RPMI8226 (cell line): ENCODE measurements around the gene MBLAC2.

Experiments used
- DNase-seq: peaks from one replicate; pipeline ENCODE4 v3.0.0-alpha.2; 2015

The MBLAC2 gene

GRCh38 chr5:90446961-90447360 lies 27.6 kb downstream of the MBLAC2 start:
- DNase-seq = no peak

DNA sequence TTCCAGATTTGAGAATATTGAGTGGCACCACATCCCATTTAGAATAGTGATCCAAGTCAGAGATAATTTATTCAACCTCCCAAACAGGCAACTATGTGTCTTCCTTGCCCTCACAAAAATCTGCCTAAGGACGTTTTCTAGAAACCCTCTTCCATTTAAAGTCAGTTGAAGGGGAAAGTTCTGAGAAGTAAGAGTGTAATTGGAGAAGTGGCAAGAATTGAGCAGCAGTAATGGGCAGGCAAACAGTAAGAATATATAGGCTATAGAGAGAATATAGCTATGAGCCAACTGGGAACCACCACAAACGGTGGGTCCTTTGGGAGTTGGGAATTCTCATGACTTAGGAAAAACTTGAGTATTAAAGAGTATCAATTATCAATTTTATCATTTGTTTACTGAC lies 33.9 kb downstream of the MBLAC2 start:
- no peak for DNase-seq

- no peak for DNase-seq
Measured at GRCh38 chr5:90438100-90438499, 36.5 kb downstream of the MBLAC2 start.

DNA sequence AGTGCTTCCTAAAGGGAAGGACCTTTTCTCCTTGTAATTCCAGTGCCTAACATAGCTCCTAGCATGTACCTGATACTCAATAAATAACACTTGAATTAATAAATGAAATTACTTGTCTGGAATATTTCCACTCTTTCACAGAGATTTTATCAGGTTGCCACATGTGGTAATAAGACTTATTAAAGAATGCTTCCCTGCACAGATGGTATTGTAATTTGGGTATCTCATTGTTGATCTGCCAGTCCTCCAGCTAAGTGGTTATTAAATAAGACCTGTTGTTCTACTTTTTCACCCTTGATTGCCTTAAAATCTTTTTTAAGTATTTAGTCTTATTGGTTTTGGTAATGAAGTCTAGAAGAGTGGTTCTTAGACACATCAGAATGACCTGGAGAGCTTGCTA lies 36.9 kb downstream of the MBLAC2 start:
- no peak for DNase-seq

GRCh38 chr5:90434116-90434714 lies 40.4 kb downstream of the MBLAC2 start:
- DNase-seq = peak; percentile 70

- DNase-seq = no peak
Measured at GRCh38 chr5:90424245-90424644, 50.3 kb downstream of the MBLAC2 start.

GRCh38 chr5:90421136-90421535 lies 53.4 kb downstream of the MBLAC2 start:
- peak; percentile 45 for DNase-seq

DNA sequence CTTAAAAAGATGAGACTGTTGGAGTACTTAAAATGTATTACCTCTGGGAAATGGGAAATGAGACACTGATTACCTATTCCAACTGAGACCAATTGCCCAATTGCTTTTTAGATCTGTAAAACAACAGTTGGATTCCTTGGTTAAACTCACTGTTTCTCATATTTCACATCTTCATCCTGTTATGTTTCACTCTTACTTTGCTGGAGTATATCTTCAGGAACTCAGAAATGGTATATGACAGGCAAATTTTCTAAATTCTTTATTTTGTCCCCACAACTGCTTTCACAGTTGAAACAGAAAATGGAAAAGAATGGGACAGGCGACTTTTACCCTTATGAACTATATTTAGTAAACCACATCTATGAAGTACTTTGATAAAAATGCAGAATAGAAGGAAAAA lies 56.4 kb downstream of the MBLAC2 start:
- DNase-seq = no peak

DNA sequence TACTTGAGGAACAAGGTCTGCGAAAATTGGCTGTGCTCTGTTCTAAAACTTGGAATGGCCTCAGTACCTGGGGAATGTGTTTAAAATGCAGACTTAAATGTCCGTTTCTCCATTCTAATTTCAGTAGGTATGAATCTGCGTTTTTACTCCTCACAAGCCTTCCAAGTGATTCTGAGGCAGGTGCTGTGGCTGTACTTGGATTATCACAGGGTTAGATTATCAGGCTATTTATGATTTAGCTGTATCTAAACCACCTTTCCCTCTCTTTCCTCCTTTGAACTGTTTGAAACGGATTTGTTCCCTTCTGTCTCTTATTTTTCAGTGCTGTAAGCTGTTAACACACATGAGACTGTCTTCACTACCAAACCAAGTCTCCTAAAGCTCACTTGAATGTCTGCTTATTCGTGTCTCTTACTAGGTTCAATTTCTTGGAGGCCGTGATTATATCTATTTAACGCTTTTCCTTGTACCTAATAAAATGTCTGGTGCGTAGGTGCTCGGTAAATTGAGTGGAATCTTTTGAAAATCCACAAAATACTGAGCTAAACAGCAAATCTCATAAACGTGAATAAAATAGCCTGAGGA lies 64.3 kb downstream of the MBLAC2 start:
- DNase-seq = peak; percentile 9

- DNase-seq = peak; percentile 97
Measured at GRCh38 chr5:90409318-90410177, 65.0 kb downstream of the MBLAC2 start, which contains the start of gene CETN3. TSS of gene CETN3 (minus strand) at chr5:90409756. CDS start at chr5:90409661, 95 bp downstream.

GRCh38 chr5:90408571-90409317 lies 65.8 kb downstream of the MBLAC2 start:
- DNase-seq = no peak
